HCT116 (cell line): ENCODE data around the gene SMURF1. TPM values are rescaled to one million over a fixed set of nuclear protein-coding genes. Genes with fewer than 3 reads are reported as not detected.

Experiments used
- ATAC-seq: fragments of 200-7000 bp; cut with Tn5 transposase; 2 replicates; pipeline ENCODE4 v1.9.1; 2020; ENCODE audit warnings: mild to moderate bottlenecking, moderate library complexity
- BruUV-seq: library from RNA; stranded (reverse); fragments of 400-500 nt; replicated peaks from 2 replicates; lab custom pipeline; 2021; lab: Mats Ljungman, UMichigan
- CTCF ChIA-PET: fragments of 300-600 bp; sonication (Branson Sonifier 250); formaldehyde crosslinking; loops from one replicate; lab custom pipeline; 2021; ENCODE audit warnings: antibody characterized with exemption; lab: Charles Lee
- POLR2A ChIA-PET: fragments of 300-600, 350-600 bp; sonication (Branson Sonifier 250); formaldehyde crosslinking; loops from one replicate; lab custom pipeline; 2021; ENCODE audit warnings: antibody characterized with exemption; lab: Charles Lee
- RAD21 ChIA-PET, 2 experiments: fragments of 300-600 bp; sonication (Branson Sonifier 250); formaldehyde crosslinking; loops; one replicate each; lab custom pipeline; 2023; ENCODE audit warnings: low total read pairs in 2 of 2; ENCODE audit not compliant: uncharacterized antibody in 2 of 2, unreplicated experiment in 2 of 2, low non-redundant PET in 1 of 2; lab: Charles Lee
- DNase-seq: peaks from one replicate; pipeline ENCODE4 v3.0.0-alpha.2; 2010; ENCODE audit warnings: low read depth, low spot score
- H2AFZ ChIP-seq: fragments of 200-600 bp; shearing (Covaris generic), sonication (generic); 2 replicates; pipeline ENCODE4 v1.6.1; 2017; ENCODE audit warnings: low read depth, mixed run types, mixed read lengths, antibody characterized with exemption, low read length; ENCODE audit not compliant: poor library complexity, severe bottlenecking
- H3K27ac ChIP-seq: 2 replicates; pipeline ENCODE4 v1.5.1; 2012; ENCODE audit warnings: low read depth, low read length
- H3K27me3 ChIP-seq: fragments of 200-600 bp; sonication (generic); 2 replicates; pipeline ENCODE4 v1.6.1; 2016; ENCODE audit warnings: mixed run types, low read length, mixed read lengths; ENCODE audit not compliant: insufficient read depth
- H3K36me3 ChIP-seq, 2 experiments: fragments of 200-500 bp in 1 of 2; fragments of 200-600 bp in 1 of 2; sonication (Bioruptor generic) in 1 of 2; sonication (generic) in 1 of 2; 2 replicates each; pipeline versions ENCODE4 v1.5.1 to v1.6.1; 2014 to 2016; ENCODE audit warnings: low read length in 2 of 2, inconsistent platforms in 1 of 2, mixed read lengths in 1 of 2, mixed run types in 1 of 2; ENCODE audit not compliant: insufficient read depth in 2 of 2, control insufficient read depth in 1 of 2
- H3K4me1 ChIP-seq, 2 experiments: fragments of 200-600 bp in 1 of 2; sonication (generic) in 1 of 2; 2 replicates each; pipeline versions ENCODE4 v1.5.1 to v1.6.1; 2012 to 2017; ENCODE audit warnings: low read length in 2 of 2, inconsistent platforms in 1 of 2, mild to moderate bottlenecking in 1 of 2, mixed read lengths in 1 of 2, mixed run types in 1 of 2, moderate library complexity in 1 of 2; ENCODE audit not compliant: insufficient read depth in 2 of 2, control insufficient read depth in 1 of 2
- H3K4me2 ChIP-seq: fragments of 200-600 bp; sonication (generic); 2 replicates; pipeline ENCODE4 v1.6.1; 2017; ENCODE audit warnings: mixed run types, low read length, mixed read lengths
- H3K4me3 ChIP-seq, 2 experiments: fragments of 200-600 bp in 1 of 2; sonication (generic) in 1 of 2; replicated peaks in 1 of 2; 2 replicates each; pipeline ENCODE4 v1.5.1; 2011 to 2016; ENCODE audit warnings: low read length in 2 of 2, control low read depth in 1 of 2, low read depth in 1 of 2, mild to moderate bottlenecking in 1 of 2, mixed read lengths in 1 of 2, mixed run types in 1 of 2
- H3K79me2 ChIP-seq: fragments of 200-600 bp; sonication (generic); 2 replicates; pipeline ENCODE4 v1.6.1; 2017; ENCODE audit warnings: mild to moderate bottlenecking, mixed run types, low read length, moderate library complexity, mixed read lengths; ENCODE audit not compliant: insufficient read depth
- H3K9ac ChIP-seq: fragments of 200-600 bp; sonication (generic); 2 replicates; pipeline ENCODE4 v1.6.1; 2016; ENCODE audit warnings: low read length, mixed read lengths
- H3K9me2 ChIP-seq: fragments of 200-600 bp; sonication (generic), shearing (Covaris generic); 2 replicates; pipeline ENCODE4 v1.6.1; 2017; ENCODE audit warnings: mixed run types, mild to moderate bottlenecking, moderate library complexity; ENCODE audit not compliant: insufficient read depth
- H3K9me3 ChIP-seq, 2 experiments: fragments of 200-500 bp in 1 of 2; fragments of 200-600 bp in 1 of 2; sonication (Bioruptor generic) in 1 of 2; sonication (generic) in 1 of 2; 2 replicates each; pipeline ENCODE4 v1.6.1; 2014 to 2017; ENCODE audit warnings: low read length in 2 of 2, mixed read lengths in 2 of 2, inconsistent platforms in 1 of 2, low read depth in 1 of 2, mild to moderate bottlenecking in 1 of 2, mixed run types in 1 of 2, moderate library complexity in 1 of 2; ENCODE audit not compliant: control insufficient read depth in 1 of 2, insufficient read depth in 1 of 2
- H4K20me1 ChIP-seq: fragments of 200-600 bp; sonication (generic), shearing (Covaris generic); 2 replicates; pipeline ENCODE4 v1.6.1; 2017; ENCODE audit warnings: mixed run types, mild to moderate bottlenecking, moderate library complexity; ENCODE audit not compliant: insufficient read depth
- CBX3 ChIP-seq: IDR thresholded peaks from 2 replicates; pipeline ENCODE4 v1.6.1; 2012; ENCODE audit warnings: low read depth
- CEBPB ChIP-seq: IDR thresholded peaks from 2 replicates; pipeline ENCODE4 v1.6.1; 2012; ENCODE audit warnings: low read depth
- CTCF ChIP-seq, 3 experiments: fragments of 200-600 bp in 1 of 3; sonication (generic) in 1 of 3; IDR thresholded peaks in 2 of 3; conservative IDR thresholded peaks in 1 of 3; 2 replicates each; pipeline ENCODE4 v1.5.1; 2012 to 2017; ENCODE audit warnings: low read depth in 2 of 3, low read length in 2 of 3, antibody characterized with exemption in 1 of 3, borderline replicate concordance in 1 of 3, control low read depth in 1 of 3, mild to moderate bottlenecking in 1 of 3, mixed read lengths in 1 of 3, mixed run types in 1 of 3, moderate library complexity in 1 of 3; ENCODE audit not compliant: insufficient read depth in 1 of 3
- EGR1 ChIP-seq: IDR thresholded peaks from 2 replicates; pipeline ENCODE4 v1.6.1; 2012; ENCODE audit warnings: low read depth
- ELF1 ChIP-seq: IDR thresholded peaks from 2 replicates; pipeline ENCODE4 v1.6.1; 2012; ENCODE audit warnings: low read depth, borderline replicate concordance
- POLR2A ChIP-seq: IDR thresholded peaks from 2 replicates; pipeline ENCODE4 v1.7.0; 2011; ENCODE audit warnings: borderline replicate concordance; ENCODE audit not compliant: insufficient read depth, insufficient read length; ENCODE audit errors: extremely low read depth
- POLR2AphosphoS5 ChIP-seq: IDR thresholded peaks from 2 replicates; pipeline ENCODE4 v1.6.1; 2011; ENCODE audit warnings: mild to moderate bottlenecking, low read depth, low read length, moderate library complexity
- RAD21 ChIP-seq: IDR thresholded peaks from 2 replicates; pipeline ENCODE4 v1.6.1; 2012; ENCODE audit warnings: low read depth, mild to moderate bottlenecking
- SIN3A ChIP-seq: IDR thresholded peaks from 2 replicates; pipeline ENCODE4 v1.6.1; 2012; ENCODE audit warnings: low read depth
- SP1 ChIP-seq: IDR thresholded peaks from 2 replicates; pipeline ENCODE4 v1.6.1; 2012; ENCODE audit warnings: low read depth
- SRF ChIP-seq: IDR thresholded peaks from 2 replicates; pipeline ENCODE4 v1.6.1; 2012; ENCODE audit warnings: low read depth
- TCF7L2 ChIP-seq: IDR thresholded peaks from 2 replicates; pipeline ENCODE4 v1.7.0; 2011; ENCODE audit warnings: borderline replicate concordance, inconsistent platforms; ENCODE audit not compliant: insufficient read depth, insufficient read length; ENCODE audit errors: extremely low read depth
- ZBTB33 ChIP-seq: IDR thresholded peaks from 2 replicates; pipeline ENCODE4 v1.6.1; 2011; ENCODE audit warnings: mild to moderate bottlenecking, low read length, moderate library complexity; ENCODE audit not compliant: insufficient replicate concordance; ENCODE audit errors: extremely low read depth
- ZFX ChIP-seq: fragments of 450-650 bp; IDR thresholded peaks from 2 replicates; pipeline ENCODE4 v1.6.1; 2017
- ZNF274 ChIP-seq: fragments of 200-500 bp; sonication (Bioruptor generic); IDR thresholded peaks from 2 replicates; pipeline ENCODE4 v1.6.1; 2014; ENCODE audit warnings: mild to moderate bottlenecking, low read depth, low read length, inconsistent platforms
- intact Hi-C: fragments of 100-400 bp; cut with micrococcal nuclease; formaldehyde crosslinking; loops from 2 replicates; pipeline ENCODE4 v1.10.0; 2022
- total RNA-seq: library from RNA; stranded (reverse); gene quantifications from one replicate; pipeline ENCODE4 v1.2.1, GENCODE V29; 2021; ENCODE audit not compliant: unreplicated experiment
- TF ChIP-seq, protein P1 (sequence below): IDR thresholded peaks from 2 replicates; pipeline ENCODE4 v1.6.1; 2012

SMURF1 gene
- total RNA-seq, 1 experiment from 2014 or later: 24.6 TPM

GRCh38 chr7:99078416-99078815 is 65.5 kb downstream of the SMURF1 start:
- DNase-seq: no peak
- intact Hi-C loops: no loop called here
- Histone ChIP-seq H3K4me2 (no peak overlapping the region), H3K36me3 (no peaks in the 10 kb centered on the region), H4K20me1 (no peaks in the 10 kb centered on the region; the same call in 1 of the 2 replicates), H3K9me2 (no peaks in the 10 kb centered on the region), H3K79me2 (peaks cover 80% of the 10 kb centered on the region), H2AFZ (no peak overlapping the region), H3K4me1 (no peaks in the 10 kb centered on the region), H3K9me3 (no peaks in the 10 kb centered on the region), H3K27me3 (no peaks in the 10 kb centered on the region), H3K9ac (no peak overlapping the region), H3K27ac (no peak overlapping the region), H3K4me3 (no peak overlapping the region)
- ATAC-seq: no peak
- TF ChIP-seq TCF7L2 (no peak), ELF1 (no peak), ZBTB33 (no peak), EGR1 (no peak), RAD21 (no peak)
- RAD21 ChIA-PET: no interaction called here
- POLR2A ChIA-PET: no interaction called here
- no TSS peak for BruUV-seq
- CTCF ChIA-PET: no interaction called here

GRCh38 chr7:99076615-99077014 is 67.3 kb downstream of the SMURF1 start:
- TF ChIP-seq SIN3A (no peak), POLR2A (no peak), SRF (no peak), ZNF274 (no peak), ZFX (no peak), CBX3 (no peak), CTCF (IDR thresholded peaks at IDR 0.05 in 2 of 3, conservative IDR thresholded peaks at IDR 0.05 in 1 of 3; ENCODE audit: borderline replicate concordance in 1 of 3, insufficient read depth in 1 of 3, low read depth in 2 of 3, low read length in 2 of 3) (no peak), CEBPB (no peak), SP1 (no peak), ELF1 (no peak), POLR2AphosphoS5 (no peak)
- TF ChIP-seq, protein P1, sequence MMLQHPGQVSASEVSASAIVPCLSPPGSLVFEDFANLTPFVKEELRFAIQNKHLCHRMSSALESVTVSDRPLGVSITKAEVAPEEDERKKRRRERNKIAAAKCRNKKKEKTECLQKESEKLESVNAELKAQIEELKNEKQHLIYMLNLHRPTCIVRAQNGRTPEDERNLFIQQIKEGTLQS: no peak

More at GRCh38 chr7:99076615-99077014, 67.3 kb downstream of the SMURF1 start:
- H3K27ac ChIP-seq: no peak overlapping the region
- intact Hi-C loops: no loop called here
- H3K9me3 ChIP-seq: no peaks in the 10 kb centered on the region
- no peaks in the 10 kb centered on the region for H3K27me3 ChIP-seq
- BruUV-seq: no TSS peak
- H3K9me2 ChIP-seq: no peaks in the 10 kb centered on the region
- H3K79me2 ChIP-seq: peaks cover 88% of the 10 kb centered on the region
- no peak overlapping the region for H3K4me2 ChIP-seq
- ChIA-PET RAD21 (no interaction called here), POLR2A (no interaction called here), CTCF (no interaction called here)
- DNase-seq (no peak), ATAC-seq (no peak)
- no peak overlapping the region for H2AFZ ChIP-seq
- no peak overlapping the region for H3K4me3 ChIP-seq
- no peak overlapping the region for H3K9ac ChIP-seq
- no peaks in the 10 kb centered on the region; the same call in 1 of the 2 replicates for H4K20me1 ChIP-seq
- H3K36me3 ChIP-seq: no peaks in the 10 kb centered on the region
- H3K4me1 ChIP-seq: peaks cover 0 to 13% of the 10 kb centered on the region in 2 experiments; a peak in 2 of 4 replicates
